ENCODE data around the gene NEK10.
A peak's percentile ranks its signal among the peaks of the same experiment; 100 is the strongest.

The NEK10 gene

DNA sequence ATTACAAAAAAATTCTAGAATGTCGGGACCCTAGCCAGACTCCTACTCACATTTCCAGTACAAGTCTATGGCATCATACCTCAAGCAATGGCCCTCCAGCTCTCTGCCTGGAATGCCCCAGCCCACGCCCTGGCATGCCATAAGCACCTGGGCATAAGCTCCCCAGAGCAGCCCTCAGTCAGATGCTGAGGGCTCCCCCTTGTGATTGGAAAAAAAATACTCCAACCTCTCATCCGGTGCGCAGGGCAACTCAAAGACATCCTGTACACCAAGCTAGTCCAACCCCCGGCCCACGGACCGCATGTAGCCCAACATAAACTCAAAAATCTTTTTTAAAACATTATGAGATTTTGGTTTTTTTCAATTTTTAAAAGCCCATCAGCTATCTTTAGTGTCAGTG, 115.4 kb downstream of the NEK10 start:
- peak in 8 of 56 donors; percentile 1 to 14 (median 2) for DNase-seq

DNA sequence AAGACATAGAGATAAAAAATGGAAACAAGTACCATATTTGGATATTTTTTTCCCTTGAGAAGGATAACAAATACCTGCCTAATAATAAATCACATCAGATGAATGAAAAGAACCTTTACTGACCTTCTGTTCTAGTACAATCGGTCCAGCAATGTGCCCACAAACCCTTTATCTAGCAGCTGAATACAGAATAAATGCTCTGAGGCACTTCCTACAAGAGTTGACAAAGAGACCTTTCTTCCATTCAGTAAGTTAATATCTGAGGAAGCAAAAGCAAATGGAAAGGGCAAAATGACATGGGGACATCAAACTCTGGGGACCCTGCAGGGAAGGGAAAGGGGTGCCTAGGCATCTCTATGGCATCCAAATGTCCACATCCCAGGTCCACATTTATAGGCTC, 115.8 kb downstream of the NEK10 start:
- DNase-seq, result no peak

DNA sequence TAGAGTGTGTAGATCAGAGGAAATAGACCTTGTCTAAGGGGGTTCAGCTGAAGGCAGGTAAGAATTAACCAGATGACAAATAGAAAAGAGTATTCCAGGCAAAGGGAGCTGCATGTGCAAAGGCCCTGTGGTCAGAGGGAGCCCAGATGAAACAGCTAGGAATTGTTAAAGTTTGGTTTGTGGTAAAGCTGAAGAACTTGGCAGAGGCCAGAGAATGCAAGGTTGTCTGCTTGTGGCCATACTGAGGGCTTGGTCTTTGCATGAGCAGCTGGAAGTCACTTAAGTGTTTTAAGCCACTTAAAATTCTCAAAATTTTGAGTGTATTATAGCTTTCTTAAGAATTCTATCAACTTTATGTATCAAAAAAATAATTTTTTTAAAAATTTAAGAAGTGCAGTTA, 116.5 kb downstream of the NEK10 start:
- DNase-seq, result no peak

DNA sequence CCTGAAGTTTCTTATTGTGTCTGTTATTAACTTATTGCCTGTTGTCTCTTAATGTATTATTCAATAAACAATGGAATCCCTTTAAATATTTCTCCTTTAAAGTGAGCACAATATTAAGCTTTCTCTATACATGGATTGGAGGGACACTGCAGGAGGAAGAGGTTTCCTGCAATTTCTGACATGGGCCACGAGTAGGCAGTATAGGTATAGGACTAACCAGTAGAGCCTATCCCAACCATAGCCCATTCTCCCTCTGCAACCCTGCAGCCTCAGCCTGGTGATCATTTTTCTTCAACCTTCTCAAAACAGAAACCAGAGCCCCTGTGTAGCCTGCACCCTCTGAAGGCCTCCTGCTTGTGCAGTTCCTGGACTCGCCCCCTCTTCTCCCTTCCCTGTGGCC, 124.8 kb downstream of the NEK10 start:
- no peak for DNase-seq

DNA sequence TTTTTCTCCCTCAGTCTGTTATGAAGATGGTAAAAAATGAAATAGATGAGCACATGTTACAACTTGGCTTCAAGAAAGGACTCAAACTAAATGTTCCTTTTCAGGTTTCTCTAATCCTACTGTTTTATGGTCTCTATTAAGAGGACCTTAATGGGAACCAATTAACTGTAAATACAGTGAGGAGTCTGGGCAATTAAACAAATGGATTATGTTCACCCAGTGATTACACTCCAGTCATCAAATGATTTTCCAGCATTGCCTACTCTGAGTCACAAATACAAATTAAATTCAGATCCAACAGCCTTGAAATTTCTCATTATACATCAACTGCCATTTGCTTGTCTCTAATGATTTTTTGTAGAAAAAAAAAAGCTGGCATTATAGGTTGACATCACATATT, 129.2 kb downstream of the NEK10 start:
- no peak for DNase-seq

DNA sequence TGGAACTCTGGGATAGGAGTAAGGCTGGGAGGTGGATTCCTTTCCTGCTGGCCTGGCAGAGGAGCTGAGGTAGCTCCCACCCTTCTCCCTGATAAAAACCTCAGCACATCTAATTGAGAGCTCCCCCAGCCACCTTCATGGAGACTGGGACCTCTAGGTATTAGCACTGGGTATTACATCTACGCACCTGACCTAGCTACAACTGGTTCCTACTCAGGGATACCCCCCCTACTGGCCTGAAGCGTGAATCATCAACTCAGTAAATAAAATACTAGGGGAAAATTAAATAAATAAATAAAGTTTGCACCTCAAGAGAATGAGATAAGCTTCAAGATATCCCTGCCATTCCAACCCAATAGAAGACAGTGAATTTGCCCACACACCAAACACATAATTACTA, 140.4 kb downstream of the NEK10 start:
- no peak for DNase-seq

DNA sequence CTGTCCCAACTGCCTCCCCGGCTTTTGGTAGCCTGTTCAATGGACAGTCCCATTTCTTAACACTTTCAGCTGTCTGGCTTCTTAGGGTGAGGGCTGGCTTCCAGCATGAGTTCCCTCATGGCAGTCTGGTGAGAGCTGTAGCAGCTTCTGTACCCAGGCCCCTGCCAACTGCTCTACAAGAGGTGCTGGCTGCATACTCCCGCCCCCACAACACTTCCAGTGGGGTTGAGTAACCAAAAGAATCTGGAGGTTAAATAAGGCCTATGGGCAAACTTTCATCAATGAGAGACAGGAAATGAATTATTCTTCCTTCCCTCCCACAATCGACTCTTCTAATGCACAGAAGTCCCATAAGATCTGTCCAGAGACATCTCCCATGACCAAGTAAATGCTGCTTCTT, 145.0 kb downstream of the NEK10 start:
- DNase-seq, result no peak

DNA sequence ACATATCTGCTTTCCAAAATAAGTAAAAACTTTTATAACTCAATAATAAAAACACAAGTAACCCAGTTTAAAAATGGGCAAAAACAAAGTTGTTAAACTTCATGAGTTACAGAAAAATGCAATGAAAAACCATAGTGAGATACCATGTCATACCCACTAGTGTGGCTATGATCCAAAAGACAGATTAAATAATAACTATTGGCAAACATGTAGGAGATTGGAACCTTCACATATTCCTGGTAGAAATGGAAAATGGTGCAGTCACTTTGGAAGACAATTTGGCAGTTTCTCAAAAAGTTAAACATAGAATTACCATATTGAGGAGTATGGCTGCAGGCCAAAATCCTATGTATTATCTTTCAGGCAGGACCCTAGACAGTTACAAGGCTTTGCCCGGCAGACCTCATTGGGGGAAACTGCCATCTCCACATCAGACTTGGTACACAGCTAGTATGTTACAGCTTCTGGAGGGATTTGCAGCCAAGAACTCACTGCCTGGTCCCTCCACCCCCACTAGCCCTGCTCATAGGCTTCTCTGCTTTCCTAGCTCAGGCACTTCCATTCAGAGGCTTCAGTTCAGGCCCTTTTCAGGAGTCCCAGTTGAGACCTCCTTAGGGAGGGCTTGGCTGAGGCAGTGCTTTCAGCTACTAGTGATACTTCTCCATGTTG, 147.8 kb downstream of the NEK10 start:
- DNase-seq, result no peak

DNA sequence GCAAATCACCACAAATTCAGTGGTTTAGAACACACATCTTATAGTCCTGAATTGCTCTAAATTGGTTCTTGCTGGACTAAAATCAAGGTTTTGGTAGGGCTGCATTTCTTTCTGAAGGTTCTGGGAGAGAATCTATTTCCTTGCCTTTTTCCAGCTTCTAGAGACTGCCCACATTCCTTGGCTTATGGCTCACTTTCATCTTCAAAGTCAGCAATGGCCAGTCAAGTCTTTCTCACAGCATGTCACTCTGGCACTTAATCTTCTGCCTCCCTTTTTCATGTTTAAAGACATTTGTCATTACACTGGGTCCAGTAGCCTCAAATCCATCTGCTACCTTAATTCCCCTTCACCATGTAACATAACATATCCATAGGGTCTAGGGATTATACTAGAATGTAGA, 149.0 kb downstream of the NEK10 start:
- DNase-seq, result no peak

DNA sequence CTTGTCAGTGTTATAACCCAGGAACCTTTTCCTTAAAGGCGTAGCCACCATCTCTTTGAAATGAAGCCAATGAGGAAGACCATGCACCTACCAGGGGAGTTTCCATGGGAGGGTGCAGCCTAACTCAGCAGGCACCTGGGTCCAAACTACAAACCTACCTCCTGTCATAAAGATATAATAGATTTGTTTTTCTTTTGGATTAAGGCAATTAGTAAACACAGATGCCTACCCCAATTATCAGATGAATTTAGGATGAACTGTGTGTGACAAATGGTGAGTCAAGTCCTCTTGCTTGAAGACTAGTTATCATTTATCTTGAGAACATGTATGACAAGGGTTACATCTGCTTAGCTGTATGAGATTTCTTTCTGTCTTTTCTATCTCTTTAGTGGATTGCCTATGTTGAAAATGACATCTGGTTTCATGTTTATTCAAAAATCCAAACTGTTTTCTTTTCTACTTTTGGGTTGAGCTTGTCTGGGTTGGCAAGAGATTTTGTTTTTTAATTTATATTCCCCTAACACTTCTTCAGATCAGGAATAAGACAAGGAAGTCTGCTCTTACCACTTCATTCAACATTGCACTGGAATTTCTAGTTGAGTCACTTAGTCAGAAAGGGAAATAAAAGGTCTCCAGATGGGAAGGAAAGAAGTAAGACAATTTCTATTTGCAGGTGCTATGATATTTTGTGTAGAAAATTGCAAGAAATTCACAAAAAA, 149.9 kb downstream of the NEK10 start:
- DNase-seq, result no peak

DNA sequence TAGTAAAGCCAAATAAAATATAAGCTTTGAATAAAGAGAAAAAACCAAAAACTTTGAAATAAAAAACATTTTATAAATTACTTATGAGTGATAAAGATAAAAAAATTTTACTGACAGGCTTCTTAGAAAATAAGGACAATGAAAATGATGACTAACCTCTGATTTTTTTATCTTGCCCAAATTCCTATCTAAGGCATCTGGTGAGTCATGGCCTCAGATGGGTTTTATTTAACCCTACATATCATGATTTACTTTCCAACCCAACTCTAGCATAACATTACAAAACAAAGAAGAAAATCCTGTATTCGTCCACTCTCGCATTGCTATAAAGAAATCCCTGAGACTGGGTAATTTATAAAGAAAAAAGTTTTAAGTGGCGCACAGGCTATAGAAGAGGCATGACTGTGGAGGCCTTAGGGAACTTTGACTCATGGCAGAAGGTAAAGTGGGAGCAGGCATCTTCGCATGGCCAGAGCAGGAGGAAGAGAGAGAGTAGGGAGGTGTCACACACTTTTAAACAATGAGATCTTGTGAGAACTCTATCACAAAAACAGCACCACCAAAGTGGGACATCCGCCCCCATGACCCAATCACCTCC, 152.1 kb downstream of the NEK10 start:
- no peak for DNase-seq

DNA sequence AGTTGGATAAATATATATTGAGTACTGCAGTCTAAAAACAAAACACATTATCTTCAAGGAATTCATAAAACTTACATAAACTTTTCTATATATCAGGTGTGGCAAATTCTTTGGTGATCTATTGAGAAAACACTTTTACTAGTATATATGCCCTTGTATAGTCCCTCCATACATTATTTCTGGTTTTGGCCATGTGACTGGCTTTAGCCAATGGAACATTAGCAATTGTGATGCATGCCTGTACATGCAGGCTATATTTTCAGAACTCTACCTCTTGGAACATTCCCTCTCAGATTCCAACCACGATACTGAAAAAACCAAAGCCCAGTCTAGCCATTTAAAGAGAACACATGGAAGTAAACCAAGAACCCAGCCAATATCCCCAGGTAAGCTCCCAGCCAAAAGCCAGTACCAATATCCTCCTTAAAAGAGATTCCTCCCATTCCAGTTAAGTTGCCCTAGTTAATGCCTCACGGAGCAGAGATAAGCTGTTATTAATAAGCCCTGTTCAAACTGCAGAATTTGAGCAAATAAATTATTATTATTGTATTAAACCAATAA, 152.8 kb downstream of the NEK10 start:
- DNase-seq, result no peak

DNA sequence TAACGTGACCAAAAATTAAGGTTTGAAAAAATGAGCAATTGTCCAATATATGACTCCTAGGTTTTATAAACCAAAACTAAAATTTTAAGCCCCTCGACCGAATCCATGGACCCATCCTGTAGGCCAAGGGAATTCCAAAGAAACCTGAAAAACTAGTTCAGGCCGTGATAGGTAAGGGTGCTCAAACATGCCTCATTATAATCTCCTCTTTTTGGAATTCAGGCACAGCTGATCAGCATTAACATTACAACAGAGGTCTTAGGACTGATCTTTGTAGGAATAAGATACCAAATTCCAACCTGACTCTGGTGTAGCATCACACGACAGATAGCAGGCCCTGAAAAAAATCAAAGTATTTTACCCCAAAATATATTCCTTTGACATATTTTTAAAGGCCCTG, 155.7 kb downstream of the NEK10 start:
- no peak for DNase-seq

DNA sequence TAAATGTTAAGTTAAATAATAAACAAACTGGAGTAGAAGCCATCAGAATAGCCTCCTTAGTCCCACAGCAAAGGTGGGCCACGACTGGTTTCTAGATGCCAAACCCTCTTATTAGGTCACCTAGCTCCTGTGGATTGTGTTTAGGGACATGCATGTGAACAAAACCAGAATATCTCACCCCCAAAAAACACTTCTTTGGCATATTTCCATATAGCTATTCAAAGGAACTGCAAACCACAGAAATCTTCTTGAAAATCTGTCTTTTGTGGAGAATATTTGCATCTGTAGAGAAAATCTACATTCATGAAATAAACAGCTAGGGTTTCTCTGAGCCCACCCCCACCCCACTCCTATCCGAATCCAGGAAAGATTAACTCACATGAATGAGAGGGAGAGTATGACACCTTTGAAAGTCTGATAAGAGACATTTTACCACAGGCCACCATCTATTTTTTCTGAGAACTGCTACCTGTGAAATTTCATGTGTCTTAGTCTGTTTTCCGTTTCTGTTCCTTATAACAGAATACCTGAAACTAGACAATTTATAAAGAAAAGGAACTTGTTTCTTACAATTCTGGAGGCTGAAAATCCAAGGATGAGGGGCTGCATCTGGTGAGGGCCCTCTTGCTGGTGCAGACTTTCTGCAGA, 159.4 kb downstream of the NEK10 start:
- DNase-seq, result no peak

DNA sequence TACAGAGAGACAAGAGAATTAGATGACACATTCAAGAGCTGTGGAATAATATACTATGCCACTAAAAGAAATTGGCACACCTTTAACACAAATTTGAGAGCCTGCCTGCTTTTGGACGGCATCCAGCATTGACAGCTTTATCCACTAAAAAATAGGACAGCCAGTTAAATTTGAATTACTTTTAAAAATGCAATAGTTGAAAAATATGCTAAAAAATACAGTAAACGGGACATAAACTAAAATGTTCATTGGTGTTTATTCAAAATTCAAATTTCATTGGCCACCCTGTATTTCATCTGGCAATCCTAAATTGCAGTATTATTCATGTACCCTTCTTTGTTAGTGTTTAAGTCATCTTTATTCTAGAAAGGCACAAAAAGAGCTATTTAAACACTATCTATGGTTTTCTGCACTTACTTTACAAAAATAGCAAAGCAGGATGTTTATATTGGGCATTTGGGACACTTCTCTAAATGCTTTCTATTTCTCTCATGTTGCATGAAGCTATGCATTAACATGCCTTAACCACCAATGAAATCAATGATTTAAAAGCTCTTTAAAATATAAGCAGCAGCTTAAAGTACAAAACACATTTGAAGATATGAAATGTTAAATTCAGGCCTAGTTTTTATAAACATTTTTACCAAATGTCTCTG, 160.1 kb downstream of the NEK10 start:
- peak in 1 of 56 donors; percentile 1 for DNase-seq

DNA sequence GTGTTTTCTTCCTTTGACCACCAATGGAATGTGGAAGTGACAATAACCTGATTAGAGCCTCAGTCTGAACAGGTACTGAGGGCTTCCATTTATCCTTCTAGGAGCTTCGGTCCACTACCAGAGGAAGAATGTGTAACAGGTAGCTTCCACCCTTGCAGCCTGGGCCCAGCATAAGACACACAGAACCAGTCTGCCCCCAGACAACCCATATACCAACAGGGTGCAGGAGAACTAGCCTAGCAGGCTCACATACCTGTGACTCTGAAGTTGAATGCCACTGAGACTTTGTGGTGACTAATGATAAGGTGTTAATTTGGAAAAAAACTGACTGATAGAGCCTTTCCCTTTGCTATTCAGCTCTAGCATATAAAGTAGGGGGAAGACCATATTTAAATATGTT, 166.2 kb downstream of the NEK10 start:
- no peak for DNase-seq

DNA sequence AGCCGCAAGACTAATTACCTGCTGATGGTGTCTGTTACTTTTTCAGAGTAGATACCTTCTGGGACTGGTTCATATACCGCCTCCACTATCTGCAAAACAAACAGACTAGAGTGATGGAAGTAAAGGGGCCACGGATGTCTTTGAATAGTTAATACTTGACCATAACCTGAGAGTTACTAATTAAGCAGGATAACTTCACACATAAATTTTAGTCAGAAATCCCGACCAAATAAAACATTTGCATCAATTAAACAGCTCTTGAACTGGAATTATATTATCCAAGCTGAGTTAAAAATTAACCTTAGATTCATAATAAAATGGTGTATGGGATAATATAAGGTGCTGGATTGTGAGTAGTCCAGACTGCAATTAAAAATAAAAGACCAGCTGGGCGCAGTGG, 167.7 kb downstream of the NEK10 start:
- DNase-seq, result no peak

DNA sequence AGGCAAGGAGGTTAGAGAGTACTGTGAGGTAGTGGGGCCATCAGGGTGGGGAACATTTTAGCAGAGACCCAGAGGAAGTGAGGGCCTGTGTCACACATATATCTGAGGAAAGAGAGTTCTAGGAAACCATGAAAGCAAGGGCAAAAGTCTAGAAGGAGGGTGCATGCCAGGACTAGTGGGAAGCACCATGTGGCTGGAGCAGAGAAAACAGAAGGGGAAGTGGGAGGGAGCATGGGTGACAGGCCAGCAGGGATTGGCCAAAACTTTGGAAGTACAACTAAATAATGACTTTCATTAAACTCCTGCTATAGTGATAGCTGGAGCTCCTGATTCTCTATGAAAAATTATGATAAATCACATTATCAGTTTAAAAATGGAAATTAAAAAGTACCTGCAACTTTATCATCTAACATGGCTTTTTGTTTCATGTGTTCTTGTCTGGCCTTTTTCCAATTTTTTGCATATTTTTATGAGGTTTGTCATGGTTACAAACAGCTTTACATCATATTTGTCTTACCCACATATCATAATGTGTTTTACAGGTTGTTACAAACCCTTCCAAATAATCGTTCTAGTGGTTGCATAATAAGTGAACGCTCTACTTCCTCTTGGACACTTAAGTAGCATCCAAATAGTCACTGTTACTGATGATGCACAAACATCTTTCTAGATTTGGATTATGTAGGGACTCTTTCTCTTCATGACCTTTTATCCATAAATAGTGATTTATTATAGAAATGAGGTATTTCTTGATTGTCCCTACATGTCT, 168.3 kb downstream of the NEK10 start:
- DNase-seq, result no peak

DNA sequence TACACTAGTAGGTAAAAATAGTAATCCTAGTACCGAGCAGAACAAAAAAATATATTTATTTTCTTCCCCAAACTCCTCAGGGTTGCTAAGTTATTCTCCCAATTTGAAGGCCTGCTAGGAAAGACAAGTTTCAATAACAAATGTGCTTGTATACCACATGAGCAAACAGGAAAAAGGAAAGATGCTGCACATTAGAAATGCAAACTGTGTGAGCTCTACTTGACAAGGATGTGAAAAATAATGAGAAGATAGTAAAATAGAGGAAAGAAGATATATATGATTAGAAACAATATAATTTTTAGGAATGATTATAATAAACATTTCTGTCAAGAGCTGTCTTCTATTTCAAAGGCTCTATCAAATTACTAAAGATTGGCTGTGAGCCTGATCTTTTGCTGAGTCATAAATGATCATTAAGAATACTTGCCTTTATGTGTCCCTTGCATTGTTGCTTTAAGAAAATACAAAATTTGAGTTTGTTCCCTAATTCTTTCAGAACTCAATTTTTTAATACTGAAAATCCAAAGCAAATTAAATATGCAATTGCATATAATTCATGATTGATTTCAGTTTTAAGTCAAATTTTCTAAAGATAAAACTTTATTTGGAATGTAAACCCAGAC, 174.2 kb downstream of the NEK10 start:
- DNase-seq, result no peak

DNA sequence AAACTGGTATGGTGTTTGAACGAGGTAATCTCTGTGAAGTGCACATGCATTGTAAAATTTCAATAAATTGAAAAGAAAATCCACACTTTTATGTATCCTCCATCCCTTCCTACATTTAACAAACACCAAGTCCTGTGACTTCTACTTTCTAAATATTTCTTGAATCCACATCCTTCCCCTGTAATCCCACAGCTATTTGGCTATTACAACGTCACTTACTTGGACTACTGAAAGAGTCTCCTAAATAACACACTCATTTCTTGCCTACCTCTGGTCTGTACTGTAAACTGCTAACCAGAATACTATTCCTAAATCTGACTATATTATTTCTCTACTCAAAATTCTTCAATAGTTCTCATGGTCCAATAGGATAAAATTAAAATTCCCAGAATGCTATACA, 176.1 kb downstream of the NEK10 start:
- DNase-seq, result no peak
